Measurements from ENCODE around the gene FNIP1.
"Not testable (repeated sequence)": the region's sequence is repeated elsewhere in the genome, so short reads cannot be mapped to it uniquely, and the experiment has no call there.

Gene FNIP1

DNA sequence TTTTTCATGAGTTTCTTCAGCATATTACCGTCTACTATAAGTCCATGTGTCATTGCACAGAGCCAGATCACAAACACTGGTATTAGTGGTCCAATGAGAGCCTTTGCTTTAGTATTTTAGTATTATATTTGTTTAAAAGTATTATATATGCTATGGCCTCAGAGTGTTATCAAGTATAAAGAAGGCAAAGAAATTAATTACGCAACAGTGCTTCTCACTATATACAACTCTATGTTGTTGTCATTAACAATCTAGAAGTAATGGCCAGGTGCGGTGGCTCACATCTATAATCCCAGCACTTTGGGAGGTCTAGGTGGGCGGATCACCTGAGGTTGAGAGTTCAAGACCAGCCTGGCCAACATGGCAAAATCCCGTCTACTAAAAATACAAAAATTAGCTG is 114.6 kb downstream of the FNIP1 start:
- DNase-seq: no peak

DNA sequence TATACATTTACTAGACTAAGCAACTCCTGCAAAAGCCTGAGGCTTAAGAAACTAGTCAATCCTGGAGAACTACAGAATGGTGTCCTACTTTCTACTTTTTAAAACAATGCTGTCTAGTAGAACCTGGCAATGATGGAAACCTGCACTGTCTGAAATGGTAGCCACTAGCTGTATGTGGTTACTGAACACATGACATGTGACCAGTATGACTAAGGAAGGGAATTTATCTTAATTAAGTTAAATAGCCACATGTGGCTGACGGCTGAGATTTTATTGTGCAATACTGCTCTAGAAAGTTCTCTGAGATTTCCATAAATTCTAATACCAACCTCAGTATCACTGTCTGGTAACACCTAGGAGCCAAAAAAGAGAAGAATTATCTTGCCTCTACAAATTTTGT is 116.9 kb downstream of the FNIP1 start:
- DNase-seq: no peak

DNA sequence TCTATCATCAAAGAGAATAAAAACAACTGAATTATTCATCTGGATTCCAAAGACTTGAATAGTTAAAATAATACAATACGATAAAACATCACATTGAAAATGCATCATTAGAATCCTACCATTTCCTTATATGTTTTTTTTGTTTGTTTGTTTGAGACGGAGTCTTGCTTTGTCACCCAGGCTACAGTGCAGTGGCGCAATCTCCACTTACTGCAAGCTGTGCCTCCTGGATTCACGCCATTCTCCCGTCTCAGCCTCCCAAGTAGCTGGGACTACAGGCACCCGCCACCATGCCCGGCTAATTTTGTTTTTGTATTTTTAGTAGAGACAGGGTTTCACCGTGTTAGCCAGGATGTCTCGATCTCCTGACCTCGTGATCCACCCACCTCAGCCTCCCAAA is 118.5 kb downstream of the FNIP1 start:
- DNase-seq: not testable (repeated sequence)

DNA sequence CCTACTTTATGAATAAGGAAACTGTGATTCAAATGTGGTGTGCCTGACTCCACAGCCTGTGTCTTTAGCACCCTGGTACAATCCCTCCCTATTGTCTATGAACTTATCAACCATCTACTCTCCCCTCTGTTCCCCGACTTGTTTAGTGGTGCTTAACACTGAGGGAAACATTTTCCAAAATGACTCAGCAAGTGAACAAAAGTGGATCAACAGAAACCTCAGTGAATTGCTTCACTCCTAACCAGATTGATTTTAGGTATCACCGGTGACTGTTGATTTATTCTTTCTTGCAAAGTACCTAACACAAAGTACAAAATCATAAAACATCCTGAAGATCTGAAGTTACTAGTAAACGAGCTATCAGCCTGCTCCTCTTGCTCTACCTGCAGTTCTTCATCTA is 119.7 kb downstream of the FNIP1 start:
- no peak for DNase-seq

DNA sequence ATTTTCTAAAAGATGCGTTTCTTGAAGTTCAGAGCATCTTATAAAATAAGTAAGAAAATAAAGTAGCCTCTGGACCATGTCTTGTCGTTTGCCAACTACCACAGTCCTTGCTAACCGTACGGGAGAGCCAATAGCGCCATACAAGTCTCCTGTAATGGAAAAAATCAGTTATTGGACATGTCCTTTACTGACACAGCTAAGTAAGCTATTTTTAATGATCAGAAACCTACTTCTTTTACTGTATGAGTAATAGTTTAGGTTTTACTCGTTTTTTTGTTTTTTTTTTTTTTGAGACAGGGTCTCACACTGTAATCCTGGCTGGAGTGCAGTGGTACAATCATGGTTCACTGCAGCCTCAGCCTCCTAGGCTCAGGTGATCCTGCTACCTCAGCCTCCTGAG is 124.0 kb downstream of the FNIP1 start:
- DNase-seq: no peak

DNA sequence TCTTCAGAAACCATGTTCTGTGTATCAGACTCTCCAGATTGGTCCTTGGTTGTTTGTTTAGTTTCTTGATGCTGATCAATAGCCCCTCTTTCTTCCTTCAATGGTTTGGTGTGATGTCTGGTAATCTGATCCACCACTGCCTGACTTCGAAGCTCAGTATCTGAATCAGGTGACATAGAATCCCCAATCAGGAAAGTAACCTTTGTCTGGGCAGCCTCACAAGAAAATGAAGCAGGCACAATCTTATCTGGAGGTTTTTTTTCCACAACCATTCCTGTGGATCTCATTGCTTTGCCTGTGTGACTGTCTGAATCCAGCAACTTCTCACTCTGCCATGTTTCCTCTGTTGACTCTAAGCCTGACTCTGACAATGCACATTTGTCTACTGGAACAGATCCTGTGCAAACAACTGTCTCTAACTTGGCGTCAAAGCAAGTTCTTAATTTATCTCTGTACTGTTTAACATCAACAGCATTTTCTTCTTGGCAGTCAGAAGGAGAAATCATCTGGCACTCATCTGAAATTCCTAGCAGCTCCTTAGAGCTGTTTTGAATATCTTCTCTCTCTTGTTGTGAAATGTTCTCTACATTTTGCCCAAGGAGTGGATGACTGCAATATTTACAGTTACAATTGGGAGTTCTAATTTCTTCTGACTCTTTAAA is 124.7 kb downstream of the FNIP1 start:
- no peak for DNase-seq

DNA sequence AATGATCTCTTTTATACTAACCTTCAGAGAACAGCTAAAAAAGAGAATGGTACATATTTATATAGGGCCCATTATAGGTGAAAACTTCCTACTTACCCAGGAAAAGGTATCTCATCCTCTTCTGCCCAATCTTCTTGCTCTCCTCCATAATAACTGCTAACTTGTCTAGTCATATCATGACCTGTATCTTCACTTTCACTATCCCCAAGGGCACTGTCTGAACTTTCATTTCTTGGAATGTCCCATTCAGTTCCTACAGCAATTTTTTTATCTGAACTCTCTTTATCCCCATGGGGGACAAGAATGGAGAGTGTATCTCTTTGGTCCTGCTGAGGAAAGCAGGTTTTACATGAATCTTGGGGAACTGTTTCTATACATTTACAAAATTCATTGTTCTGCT is 125.4 kb downstream of the FNIP1 start:
- DNase-seq: no peak

DNA sequence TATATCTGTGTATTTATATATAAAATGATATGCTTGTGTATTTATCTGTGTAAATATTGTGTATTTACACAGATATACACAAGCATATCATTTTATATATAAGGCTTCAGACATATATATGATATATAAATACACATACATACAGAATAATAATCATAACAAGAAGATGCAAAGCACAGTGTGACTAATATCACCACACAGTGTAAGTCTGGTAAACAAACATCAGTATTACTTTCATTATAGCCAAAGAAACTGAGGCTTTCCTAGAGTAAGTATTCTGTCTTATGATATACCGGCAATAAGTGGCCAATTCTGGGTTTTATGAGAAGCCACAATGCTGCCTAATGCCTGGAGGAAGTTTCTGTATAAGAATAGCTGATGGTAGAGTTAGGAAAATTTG is 131.9 kb downstream of the FNIP1 start:
- no peak for DNase-seq

DNA sequence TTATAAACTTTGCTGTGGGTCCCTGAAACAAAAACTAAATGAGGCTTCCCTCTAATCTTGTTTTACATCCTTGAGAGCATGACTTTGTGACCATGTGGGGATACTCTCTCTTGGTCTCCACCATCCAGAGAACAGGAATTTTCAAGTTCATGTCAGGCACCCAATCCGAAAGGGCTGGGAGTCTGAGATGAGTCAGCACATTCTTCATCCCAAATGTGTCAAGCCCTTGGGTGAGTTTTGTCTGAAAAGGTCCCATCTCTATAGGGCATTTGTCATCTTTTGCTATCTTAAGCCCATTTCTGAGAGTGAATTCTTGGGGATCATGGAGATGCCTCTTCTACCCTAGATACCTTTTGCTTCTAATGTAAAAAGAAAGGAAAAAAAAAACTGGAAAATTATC is 134.9 kb downstream of the FNIP1 start:
- DNase-seq: no peak

DNA sequence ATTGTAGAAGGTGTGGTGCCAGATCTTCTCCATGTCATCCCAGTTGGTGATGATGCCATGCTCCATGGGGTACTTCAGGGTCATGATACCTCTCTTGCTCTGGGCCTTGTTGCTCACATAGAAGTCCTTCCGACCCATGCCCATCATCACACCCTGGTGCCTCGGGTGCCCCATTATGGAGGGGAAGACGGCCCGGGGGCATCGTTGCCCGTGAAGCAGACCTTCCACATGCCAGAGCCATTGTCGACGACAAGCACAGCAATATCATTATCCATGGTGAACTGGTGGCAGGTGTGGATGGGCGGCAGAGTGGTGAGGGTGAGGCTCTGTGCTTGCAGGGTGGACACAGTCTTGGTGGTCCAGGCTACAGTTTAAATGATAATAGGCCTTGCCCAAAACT is 137.0 kb downstream of the FNIP1 start:
- no peak for DNase-seq

DNA sequence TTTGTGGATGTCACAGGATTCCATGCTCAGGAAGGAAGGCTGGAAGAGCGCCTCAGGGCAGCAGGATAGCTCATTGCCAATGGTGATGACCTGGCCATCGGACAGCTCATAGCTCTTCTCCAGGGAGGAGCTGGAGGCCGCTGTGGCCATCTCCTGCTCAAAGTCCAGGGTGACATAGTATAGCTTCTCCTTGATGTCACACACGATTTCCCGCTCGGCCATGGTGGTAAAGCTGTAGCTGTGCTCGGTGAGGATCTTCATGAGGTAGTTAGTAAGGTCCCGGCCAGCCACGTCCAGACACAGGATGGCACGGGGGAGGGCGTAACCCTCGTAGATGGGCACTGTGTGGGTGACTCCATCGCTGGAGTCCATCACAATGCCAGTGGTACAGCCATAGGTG is 137.5 kb downstream of the FNIP1 start:
- DNase-seq: no peak

DNA sequence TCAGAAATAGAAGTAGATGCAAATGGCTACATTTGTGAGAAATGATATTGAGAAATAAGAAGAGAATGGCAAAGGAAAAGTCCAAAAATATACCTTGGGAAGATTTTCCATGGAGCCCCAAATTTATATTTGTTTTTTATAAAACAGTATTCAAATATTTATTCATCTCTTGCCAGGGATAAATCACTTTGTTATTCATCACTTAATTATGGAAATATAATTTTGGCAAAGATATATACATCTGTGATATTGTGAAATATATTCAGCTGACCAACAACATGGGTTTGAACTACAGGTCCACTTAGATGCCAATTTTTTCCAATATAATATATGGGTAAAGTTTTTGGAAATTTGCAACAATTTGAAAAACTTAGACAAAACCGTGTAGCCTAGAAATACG is 142.0 kb downstream of the FNIP1 start:
- DNase-seq: no peak

DNA sequence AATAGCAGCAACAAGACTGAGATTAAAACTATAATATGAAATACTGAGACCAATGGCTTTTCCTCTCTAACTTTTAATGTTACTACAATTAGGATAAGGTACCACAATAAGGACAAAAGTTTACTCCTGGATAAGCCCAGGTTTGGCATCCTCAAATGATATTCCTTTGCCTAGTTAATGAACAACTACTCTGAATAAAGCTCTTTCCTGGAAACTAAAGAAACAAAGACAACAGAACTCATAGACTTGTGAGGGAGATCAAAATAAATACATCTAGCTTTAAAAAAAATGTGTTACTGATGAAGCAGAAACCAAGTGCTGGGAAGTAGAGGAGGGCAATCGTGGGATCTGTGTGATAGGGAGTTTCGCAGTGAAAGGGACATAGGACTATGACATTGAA is 142.5 kb downstream of the FNIP1 start:
- no peak for DNase-seq

DNA sequence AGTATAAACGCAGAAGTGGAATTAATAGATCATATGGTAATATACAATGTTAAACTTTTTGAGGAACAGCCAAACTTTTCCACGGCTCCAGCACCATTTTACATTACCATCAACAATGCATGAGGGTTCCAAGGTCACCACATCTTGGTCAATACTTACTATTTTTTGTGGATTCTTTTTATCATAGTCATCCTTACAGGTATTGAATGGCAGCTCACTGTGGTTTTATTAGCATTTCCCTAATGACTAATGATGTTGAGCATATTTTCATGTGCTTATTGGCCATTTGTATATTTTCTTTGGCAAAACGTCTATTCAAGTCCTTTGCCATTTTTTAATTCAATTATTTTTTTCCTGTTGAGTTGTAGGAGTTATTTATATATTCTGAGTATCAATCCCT is 147.7 kb downstream of the FNIP1 start:
- DNase-seq: no peak

DNA sequence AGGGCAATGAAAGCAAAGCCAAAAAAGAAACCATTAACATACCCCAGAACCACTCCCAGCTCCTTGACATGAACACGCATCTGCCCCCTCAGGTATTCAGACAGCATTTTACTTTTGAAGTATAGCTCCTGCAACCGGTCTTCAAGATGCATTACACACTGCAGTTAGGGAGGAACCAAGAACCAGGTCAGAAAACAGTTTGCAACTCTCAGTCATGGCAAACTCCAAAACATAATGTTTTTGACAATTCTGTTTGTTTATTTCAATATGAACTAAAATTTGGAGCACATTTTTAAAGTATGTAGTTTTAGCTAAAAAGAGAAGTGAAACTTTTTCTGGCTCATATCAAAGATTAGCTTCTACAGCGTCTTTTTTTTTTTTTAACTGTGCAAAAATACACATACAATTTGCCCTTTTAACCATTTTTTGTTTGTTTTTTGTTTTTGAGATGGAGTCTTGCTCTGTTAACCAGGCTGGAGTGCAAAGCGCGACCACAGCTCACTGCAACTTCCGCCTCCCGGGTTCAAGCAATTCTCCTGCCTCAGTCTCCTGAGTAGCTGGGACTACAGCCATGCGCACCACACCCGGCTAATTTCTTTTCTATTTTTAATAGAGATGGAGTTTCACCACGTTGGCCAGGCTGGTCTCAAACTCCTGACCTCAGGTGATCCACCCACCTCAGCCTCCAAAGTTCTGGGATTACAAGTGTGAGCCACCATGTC is 149.6 kb downstream of the FNIP1 start:
- DNase-seq: no peak

DNA sequence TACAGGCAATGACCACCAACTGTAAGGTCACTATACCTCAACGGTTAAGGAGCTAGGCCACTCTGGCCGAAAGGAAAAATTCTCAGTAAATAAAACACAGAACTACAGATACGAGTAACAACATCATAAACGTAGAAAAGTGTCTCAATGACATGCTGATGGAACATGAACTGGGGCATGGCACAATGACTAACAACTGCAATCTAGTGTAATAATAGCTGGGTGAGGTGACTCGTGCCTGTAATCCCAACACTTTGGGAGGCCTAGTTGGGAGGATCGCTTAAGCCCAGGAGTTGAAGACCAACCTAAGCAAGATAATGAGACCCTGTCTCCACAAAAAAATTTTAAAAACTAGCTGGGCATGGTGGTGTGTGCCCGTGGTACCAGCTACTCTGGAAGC is 152.0 kb downstream of the FNIP1 start:
- DNase-seq: no peak

DNA sequence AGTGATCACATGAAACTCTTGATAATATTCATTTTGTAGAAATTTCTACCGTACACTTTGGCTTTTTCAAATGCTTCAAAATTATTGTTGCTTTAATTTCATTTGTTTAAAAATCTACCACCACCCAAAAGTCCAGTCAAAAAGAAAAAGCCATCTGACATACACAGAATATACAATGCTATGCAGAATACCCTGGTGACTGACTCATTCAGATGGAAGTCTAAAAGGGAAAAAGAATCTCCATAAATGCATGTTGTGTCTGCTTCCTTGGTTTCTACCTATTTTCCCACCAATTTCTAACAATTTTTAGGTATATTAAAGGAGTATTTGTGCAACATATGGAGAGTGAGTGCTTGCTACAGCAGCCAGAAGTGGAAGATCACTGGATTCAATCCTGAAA is 152.4 kb downstream of the FNIP1 start:
- DNase-seq: no peak

DNA sequence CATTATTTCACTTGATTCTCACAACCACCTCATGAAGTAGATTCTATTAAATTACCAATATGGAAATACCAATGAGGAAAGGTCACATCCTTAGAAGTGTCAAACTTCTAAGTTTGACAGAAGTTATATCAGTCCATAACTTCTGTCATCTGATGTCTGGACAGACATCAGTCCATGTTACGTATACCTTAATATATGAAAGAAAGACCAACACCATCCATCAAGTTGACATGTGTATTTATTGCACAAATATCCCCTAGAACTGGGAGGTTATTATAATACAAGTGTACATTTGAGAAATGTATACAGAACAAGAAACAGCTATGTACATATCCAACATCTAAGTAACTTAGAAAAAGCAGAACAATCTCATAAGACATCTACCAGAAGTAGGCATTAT is 155.3 kb downstream of the FNIP1 start:
- DNase-seq: no peak

DNA sequence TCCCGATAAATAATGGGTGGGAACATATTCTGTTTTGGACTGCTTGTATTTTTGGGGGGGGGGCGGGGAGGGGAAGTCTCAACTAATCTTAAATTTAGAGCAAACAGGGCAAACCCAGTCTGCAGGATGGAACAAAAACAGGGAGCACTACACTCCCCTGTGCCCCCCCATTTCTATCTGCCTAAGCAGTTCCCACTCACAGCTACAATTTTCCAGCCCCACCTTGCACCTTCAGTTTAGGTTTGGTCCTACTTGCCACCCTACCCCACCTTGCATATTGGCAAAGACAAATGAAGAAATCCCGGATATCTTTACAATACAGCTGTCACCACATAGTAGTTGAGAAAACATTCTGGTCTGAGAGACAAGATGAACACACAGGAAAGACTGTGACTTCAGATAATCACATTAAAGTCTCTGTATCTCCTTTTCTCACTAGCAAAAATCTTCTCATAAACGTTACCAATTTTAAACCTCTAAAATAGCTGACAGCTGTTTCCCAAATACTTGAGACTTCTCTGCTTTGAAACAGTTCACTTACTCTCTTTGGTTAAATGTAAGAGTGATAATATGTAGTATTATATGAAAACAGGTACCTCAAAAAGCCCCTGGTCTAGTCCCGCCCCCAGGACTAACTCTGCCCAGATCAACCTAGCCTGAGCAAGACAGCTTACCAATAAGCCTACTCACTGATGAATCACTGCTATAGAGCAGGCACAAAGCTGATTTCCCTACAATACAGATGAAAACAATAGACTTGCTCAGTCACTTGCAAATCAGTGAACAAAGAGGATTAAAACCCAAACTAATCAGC is 156.6 kb downstream of the FNIP1 start:
- DNase-seq: no peak

DNA sequence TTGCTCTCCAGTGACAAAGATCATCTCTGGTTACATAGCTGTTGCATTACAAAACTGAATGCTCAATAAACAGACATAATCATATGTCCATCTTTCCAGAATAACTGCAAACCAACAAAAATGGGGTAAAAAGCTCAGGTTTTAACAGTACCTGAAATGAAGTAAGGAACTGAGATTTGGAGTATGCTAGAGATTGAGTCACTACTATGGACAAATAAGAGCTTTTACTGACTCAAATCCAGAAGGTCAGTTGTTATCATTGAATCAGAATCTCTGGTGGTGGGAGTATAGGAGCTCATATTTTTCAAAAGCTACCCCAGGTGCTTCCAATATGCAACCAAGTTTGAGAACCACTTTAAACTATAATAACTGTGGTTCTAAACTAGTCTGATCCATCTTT is 157.7 kb downstream of the FNIP1 start:
- no peak for DNase-seq

DNA sequence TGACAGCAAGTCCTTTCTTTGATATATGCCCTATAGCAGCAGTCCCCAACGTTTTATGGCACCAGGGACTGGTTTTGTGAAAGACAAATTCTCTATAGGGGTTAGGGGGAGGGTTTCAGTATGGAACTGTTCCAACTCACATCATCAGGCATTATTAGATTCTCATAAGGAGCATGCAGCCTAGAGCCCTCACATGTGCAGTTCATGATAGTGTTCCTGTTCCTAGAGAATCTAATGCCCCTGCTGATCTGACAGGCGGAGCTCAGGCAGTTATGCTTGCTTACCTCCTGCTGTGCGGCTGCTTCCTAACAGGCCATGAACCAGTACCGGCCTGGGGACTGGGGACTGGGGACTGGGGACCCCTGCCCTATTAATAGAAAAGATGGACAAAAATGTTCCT is 159.1 kb downstream of the FNIP1 start:
- DNase-seq: no peak

DNA sequence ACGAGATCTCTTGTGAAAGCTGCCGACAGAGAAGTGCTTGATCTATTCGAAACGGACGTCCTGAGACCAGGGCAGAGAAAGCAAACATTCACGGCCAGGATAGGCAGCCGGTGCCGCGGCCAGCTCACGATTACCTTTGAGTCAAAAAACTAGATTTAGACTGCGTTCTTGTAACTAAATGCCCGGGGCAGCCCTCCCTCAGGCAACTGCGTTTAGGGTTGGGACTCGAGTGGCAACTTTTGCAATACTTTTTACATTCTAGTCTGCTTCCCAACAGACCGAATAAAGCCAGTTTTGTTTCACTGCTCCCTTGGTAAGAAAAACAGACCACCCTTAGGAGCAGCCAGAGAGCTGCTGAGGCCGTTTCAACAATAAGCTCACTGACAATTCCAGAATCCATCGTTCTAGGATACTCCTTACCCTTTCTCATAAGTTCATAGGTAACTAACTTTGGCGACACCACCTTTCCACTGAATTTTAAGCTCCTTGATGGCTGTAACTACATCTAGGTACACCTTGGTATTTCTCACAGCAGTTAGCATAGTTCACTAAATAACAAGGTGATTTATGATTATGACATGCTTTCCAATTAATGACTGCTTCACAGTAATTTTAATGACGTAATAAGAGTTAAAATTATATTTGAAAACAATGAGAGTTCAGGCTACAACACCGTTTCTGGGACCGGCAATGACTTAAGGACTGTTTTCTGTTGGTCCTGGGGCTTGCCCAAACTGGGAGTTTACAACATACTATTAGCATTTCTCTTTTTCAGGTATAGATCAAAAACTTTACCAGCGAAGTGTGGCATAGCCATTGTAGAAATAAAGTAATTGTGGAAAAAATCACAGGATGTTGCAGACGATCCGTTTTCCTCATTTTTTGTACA is 160.9 kb downstream of the FNIP1 start:
- DNase-seq: peak; percentile 36
